Neural progenitor cell (in vitro differentiated cells): ENCODE results near the gene TRIM31.

Experiments
- EZH2 ChIP-seq: fragments of 200-600 bp; sonication (generic); IDR thresholded peaks from 2 replicates; pipeline ENCODE4 v1.6.1; 2017; ENCODE audit warnings: antibody characterized with exemption, mild to moderate bottlenecking, moderate library complexity
- EZH2phosphoT487 ChIP-seq: fragments of 200-600 bp; sonication (generic); IDR thresholded peaks from 2 replicates; pipeline ENCODE4 v1.6.1; 2017; ENCODE audit warnings: antibody characterized with exemption
- TF ChIP-seq, protein P1 (sequence below): fragments of 200-600 bp; sonication (generic); IDR thresholded peaks from 2 replicates; pipeline ENCODE4 v1.5.1; 2017; ENCODE audit warnings: antibody characterized with exemption, mild to moderate bottlenecking

GRCh38 chr6:30149234-30149633 is 36.3 kb upstream of the TRIM31 start:
- TF ChIP-seq EZH2, result no peak
- TF ChIP-seq, protein P1, sequence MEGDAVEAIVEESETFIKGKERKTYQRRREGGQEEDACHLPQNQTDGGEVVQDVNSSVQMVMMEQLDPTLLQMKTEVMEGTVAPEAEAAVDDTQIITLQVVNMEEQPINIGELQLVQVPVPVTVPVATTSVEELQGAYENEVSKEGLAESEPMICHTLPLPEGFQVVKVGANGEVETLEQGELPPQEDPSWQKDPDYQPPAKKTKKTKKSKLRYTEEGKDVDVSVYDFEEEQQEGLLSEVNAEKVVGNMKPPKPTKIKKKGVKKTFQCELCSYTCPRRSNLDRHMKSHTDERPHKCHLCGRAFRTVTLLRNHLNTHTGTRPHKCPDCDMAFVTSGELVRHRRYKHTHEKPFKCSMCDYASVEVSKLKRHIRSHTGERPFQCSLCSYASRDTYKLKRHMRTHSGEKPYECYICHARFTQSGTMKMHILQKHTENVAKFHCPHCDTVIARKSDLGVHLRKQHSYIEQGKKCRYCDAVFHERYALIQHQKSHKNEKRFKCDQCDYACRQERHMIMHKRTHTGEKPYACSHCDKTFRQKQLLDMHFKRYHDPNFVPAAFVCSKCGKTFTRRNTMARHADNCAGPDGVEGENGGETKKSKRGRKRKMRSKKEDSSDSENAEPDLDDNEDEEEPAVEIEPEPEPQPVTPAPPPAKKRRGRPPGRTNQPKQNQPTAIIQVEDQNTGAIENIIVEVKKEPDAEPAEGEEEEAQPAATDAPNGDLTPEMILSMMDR, result no peak
- TF ChIP-seq EZH2phosphoT487, result no peak
